Heart right ventricle (tissue), 16 donors: ENCODE data around the gene SDHA. TPM values are rescaled to one million over a fixed set of nuclear protein-coding genes. Genes with fewer than 3 reads are reported as not detected.
"Not testable (repeated sequence)": the region's sequence is repeated elsewhere in the genome, so short reads cannot be mapped to it uniquely, and the experiment has no call there.

Experiments used
- ATAC-seq, 8 donors: fragments of 200-7000 bp; cut with Tn5 transposase; one replicate each; pipeline ENCODE4 v1.9.1; 2020; ENCODE audit warnings: mild to moderate bottlenecking in 8 of 8, moderate library complexity in 8 of 8, moderate number of reproducible peaks in 1 of 8
- DNase-seq, 2 donors: peaks; one replicate each; pipeline ENCODE4 v3.0.0-alpha.2; 2020
- H3K27ac ChIP-seq, 10 donors: fragments of 200-600 bp; sonication (generic) in 2 of 10; one replicate each; pipeline versions ENCODE4 v1.5.0 to v1.8.0; 2020 to 2022; ENCODE audit warnings: mild to moderate bottlenecking in 3 of 10
- H3K27me3 ChIP-seq, 7 donors: fragments of 200-600 bp; one replicate each; pipeline ENCODE4 v1.8.0; 2021 to 2022; ENCODE audit warnings: mild to moderate bottlenecking in 2 of 7
- H3K36me3 ChIP-seq, 9 donors: fragments of 200-600 bp; sonication (generic) in 1 of 9; one replicate each; pipeline versions ENCODE4 v1.5.0 to v1.8.0; 2020 to 2022; ENCODE audit warnings: mild to moderate bottlenecking in 2 of 9
- H3K4me1 ChIP-seq, 9 donors: fragments of 200-600 bp; sonication (generic) in 1 of 9; one replicate each; pipeline versions ENCODE4 v1.5.0 to v1.8.0; 2020 to 2022; ENCODE audit warnings: mild to moderate bottlenecking in 4 of 9
- H3K4me3 ChIP-seq, 10 donors: fragments of 200-600 bp; sonication (generic) in 2 of 10; one replicate each; pipeline versions ENCODE4 v1.5.0 to v1.8.0; 2020 to 2022; ENCODE audit warnings: mild to moderate bottlenecking in 7 of 10, moderate library complexity in 2 of 10
- H3K9me3 ChIP-seq, 11 donors: fragments of 200-600 bp in 10 of 11; sonication (generic) in 2 of 11; one replicate each; pipeline versions ENCODE4 v1.5.0 to v1.8.0; 2013 to 2022; ENCODE audit warnings: mild to moderate bottlenecking in 2 of 11, control low read depth in 1 of 11, moderate library complexity in 1 of 11
- WGBS, 2 donors: extraction: QIAGEN DNeasy Blood & Tissue Kit; methylation state at CpG; one replicate each; pipeline ENCODE4 v1.1.7; 2013; ENCODE audit warnings: inconsistent platforms in 1 of 2; 5-methylcytosine and 5-hydroxymethylcytosine counted together
- intact Hi-C, 10 donors: fragments of 100-400 bp; cut with DNase I; formaldehyde crosslinking; loops; one replicate each; pipeline versions ENCODE4 v1.11.1 to v1.14.2; 2022
- polyA plus RNA-seq, 2 donors: library from polyadenylated mRNA; stranded (reverse); fragments of 200-250 nt; gene quantifications; one replicate each; pipeline ENCODE4 v1.2.3, GENCODE V29; 2013
- total RNA-seq, 10 donors: library from RNA; stranded (reverse); fragmentation: NEBNext Ultra II Directional in 3 of 10; extraction: Animal tissue kit (Norgen Biotek cat#: 25700) in 3 of 10; gene quantifications; one replicate each; pipeline versions ENCODE4 v1.2.1 to v1.2.4, GENCODE V29; 2021 to 2023
- TF ChIP-seq, protein P1 (sequence below), 9 donors: fragments of 200-600 bp; sonication (generic) in 2 of 9; IDR thresholded peaks; one replicate each; pipeline versions ENCODE4 v1.5.0 to v1.8.0; 2021 to 2022; ENCODE audit warnings: antibody characterized with exemption in 9 of 9, mild to moderate bottlenecking in 5 of 9, moderate library complexity in 1 of 9
- donor health status: Arrhythmogenic right ventricular cardiomyopathy.
- donor health status: ischemic (EF 13 %, LVEDD 7.1; RV severe dilation, severe dysfunction).
- donor health status: healthy with polysubstance abuse.
- donor health status: DM: no; HTN: yes; CAD: no.
- donor health status: DM: no; HTN: no; CAD: no.
- donor health status: ischemic (EF 25% LVEDD 6.9; RV normal size, moderate dysfunction).
- donor health status: ischemic (EF 25% LVEDD 5.7; RV mildly dilated, moderate dysfunction).
- donor health status: healthy.
- donor health status: DM: yes; HTN: yes; CAD: no.
- donor health status: Ischemic cardiomyopathy.
- donor health status: ischemic (EF 35%, LVEDD 5.7; RV mildly dilated, moderate dysfunction).
- donor health status: nonischemic (EF 11% LVEDD 7.7; RV severe dilation, severe dysfunction).
- donor health status: DM: yes; HTN: yes; CAD: no.
- donor health status: PGD.
- donor health status: ischemic (EF 29% LVEDD 5.4; RV normal size, mild dysfunction).
- donor health status: nonischemic (EF 23%, LVEDD 6.1; RV moderate dilation, normal function).

SDHA gene
- total and polyA plus RNA-seq, 12 donors = 317 to 897 (median 809) TPM

DNA sequence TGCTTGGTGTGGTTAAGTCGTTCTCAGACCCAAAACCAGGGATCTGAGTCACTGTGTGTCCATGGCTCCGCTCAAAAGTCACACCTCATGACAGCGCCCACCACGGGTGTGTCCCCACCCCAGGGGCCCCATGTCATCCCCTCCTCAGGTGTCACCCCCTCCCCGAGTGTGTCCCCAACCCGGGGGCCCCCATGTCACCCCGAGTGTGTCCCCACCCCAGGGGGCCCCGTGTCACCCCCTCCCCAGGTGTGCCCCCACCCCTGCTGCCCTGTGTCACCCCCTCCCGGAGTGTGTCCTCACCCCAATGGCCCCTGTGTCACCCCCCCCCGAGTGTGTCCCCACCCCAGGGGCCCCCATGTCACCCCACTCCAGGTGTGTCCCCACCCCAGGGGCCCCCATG is 21.8 kb upstream of the SDHA start:
- Histone ChIP-seq H3K9me3 (no peaks in the 10 kb centered on the region), H3K27ac (peak overlapping the region in 5 of 10 donors; percentile 15 to 90 (median 22)), H3K4me3 (no peak overlapping the region), H3K4me1 (peaks cover 0 to 71% (median 8%) of the 10 kb centered on the region in 9 donors), H3K27me3 (peaks cover 0 to 11% (median 7%) of the 10 kb centered on the region in 7 donors), H3K36me3 (peaks cover 0 to 4% (median 0%) of the 10 kb centered on the region in 9 donors)
- intact Hi-C loops = no loop called here
- DNase-seq (no peak), ATAC-seq (no peak)
- TF ChIP-seq, protein P1, sequence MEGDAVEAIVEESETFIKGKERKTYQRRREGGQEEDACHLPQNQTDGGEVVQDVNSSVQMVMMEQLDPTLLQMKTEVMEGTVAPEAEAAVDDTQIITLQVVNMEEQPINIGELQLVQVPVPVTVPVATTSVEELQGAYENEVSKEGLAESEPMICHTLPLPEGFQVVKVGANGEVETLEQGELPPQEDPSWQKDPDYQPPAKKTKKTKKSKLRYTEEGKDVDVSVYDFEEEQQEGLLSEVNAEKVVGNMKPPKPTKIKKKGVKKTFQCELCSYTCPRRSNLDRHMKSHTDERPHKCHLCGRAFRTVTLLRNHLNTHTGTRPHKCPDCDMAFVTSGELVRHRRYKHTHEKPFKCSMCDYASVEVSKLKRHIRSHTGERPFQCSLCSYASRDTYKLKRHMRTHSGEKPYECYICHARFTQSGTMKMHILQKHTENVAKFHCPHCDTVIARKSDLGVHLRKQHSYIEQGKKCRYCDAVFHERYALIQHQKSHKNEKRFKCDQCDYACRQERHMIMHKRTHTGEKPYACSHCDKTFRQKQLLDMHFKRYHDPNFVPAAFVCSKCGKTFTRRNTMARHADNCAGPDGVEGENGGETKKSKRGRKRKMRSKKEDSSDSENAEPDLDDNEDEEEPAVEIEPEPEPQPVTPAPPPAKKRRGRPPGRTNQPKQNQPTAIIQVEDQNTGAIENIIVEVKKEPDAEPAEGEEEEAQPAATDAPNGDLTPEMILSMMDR (IDR thresholded peaks at IDR 0.05) = no peak
- 58 to 74% methylated on average over 9 to 10 of the region's 10 CpGs for WGBS, 2 donors

DNA sequence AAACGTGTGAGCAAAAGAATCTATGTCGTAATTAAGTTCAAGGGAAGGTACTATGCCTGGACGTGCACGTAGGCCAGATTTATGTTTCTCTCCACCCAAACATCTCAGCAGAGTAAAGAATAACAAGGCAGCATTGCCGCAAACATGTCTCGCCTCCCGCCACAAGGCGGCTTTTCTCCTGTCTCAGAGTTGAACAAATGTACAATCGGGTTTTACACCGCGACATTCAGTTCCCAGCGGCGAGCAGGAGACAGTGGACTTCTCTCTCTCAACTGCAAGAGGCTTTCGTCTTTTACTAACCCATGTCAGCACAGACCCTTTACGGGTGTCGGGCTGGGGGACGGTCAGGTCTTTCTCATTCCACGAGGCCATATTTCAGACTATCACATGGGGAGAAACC is 21.1 kb upstream of the SDHA start:
- H3K4me3 ChIP-seq, intact Hi-C loops, ATAC-seq, DNase-seq, H3K27me3 ChIP-seq, H3K36me3 ChIP-seq, H3K9me3 ChIP-seq: not testable (repeated sequence)
- H3K27ac ChIP-seq = peak overlapping the region in 1 of 10 donors; percentile 15
- 58 to 68% methylated on average over 18 of the region's 18 CpGs for WGBS, 2 donors
- peaks cover 0 to 65% (median 4%) of the 10 kb centered on the region in 9 donors for H3K4me1 ChIP-seq

- DNase-seq (no peak), ATAC-seq (peak in 1 of 8 donors; percentile 7)
- TF ChIP-seq, protein P1 (IDR thresholded peaks at IDR 0.05) = no peak
- H3K4me1 ChIP-seq = peaks cover 0 to 60% (median 4%) of the 10 kb centered on the region in 9 donors
- H3K9me3 ChIP-seq = no peaks in the 10 kb centered on the region
- no peak overlapping the region for H3K4me3 ChIP-seq
- WGBS, 2 donors = 59 to 64% methylated on average over 12 of the region's 12 CpGs
- H3K36me3 ChIP-seq = peaks cover 0 to 4% (median 0%) of the 10 kb centered on the region in 9 donors
- intact Hi-C loops = no loop called here
- H3K27me3 ChIP-seq = no peaks in the 10 kb centered on the region
- H3K27ac ChIP-seq = peak overlapping the region in 1 of 10 donors; percentile 55
Measured at GRCh38 chr5:197892-198489, 20.1 kb upstream of the SDHA start.

- H3K4me3 ChIP-seq = no peak overlapping the region
- peaks cover 0 to 11% (median 2%) of the 10 kb centered on the region in 9 donors for H3K36me3 ChIP-seq
- WGBS, 2 donors = 96 to 98% methylated on average over 21 of the region's 21 CpGs
- intact Hi-C loops = no loop called here
- ATAC-seq = no peak
- H3K27ac ChIP-seq = no peak overlapping the region
- H3K27me3 ChIP-seq = no peaks in the 10 kb centered on the region
- TF ChIP-seq, protein P1 (IDR thresholded peaks at IDR 0.05) = no peak
- H3K9me3 ChIP-seq = no peaks in the 10 kb centered on the region
- peaks cover 0 to 60% (median 4%) of the 10 kb centered on the region in 9 donors for H3K4me1 ChIP-seq
- no peak for DNase-seq
Measured at GRCh38 chr5:198516-199196, 19.5 kb upstream of the SDHA start.
